ENCODE data around the gene WDR70. TPM values are rescaled to one million over a fixed set of nuclear protein-coding genes. Genes with fewer than 3 reads are reported as not detected.

The WDR70 gene
- total and polyA plus RNA-seq, 2 of the 8 experiments (the other 6 are each of a cell fraction or from before 2014, with no cell fraction given), result 10.6 to 37.4 TPM

DNA sequence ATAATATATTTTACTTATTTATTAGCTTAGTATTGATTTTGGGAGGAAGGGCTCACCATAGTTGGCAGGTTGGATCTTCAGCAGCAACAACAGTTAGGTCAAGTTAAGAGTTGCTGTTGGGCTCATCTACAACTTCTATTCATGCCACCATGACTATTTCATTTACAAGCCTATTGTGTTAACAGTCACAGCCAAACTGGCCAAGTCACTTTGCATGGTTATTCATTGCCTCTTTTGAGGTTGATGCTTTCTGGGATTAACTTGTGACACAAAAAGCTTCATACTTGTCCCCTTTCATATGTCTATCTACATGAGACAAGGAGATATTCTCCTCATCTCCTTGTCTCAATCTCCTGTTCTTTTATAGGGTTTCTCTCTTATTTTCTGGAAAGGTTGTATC is 98.3 kb downstream of the WDR70 start:
- no peak overlapping the region for H3K27ac ChIP-seq (ENCODE audit: low read depth, low read length)
- CTCF ChIA-PET (ENCODE audit: partially characterized antibody), result no interaction called here
- no peak for FAIRE-seq

More for the DNA sequence above, 98.3 kb downstream of the WDR70 start:
- Histone ChIP-seq H4K5ac (ENCODE audit: insufficient read length, low read depth, low read length) (no peak overlapping the region), H4K91ac (replicated peaks; ENCODE audit: insufficient read length, low read length) (no peak overlapping the region), H3K23me2 (ENCODE audit: low read depth, low read length) (no peaks in the 10 kb centered on the region), H3K4me2 (ENCODE audit: insufficient read depth in 1 of 2, low read depth in 2 of 2, low read length in 2 of 2) (no peak overlapping the region), H3K56ac (replicated peaks; ENCODE audit: insufficient read length, low read depth, low read length) (no peak overlapping the region), H3K4ac (replicated peaks; ENCODE audit: insufficient read length, low read depth, low read length) (no peak overlapping the region), H2BK5ac (ENCODE audit: low read depth, low read length) (no peak overlapping the region), H3K4me1 (replicated peaks in 1 of 4; ENCODE audit: control insufficient read depth in 3 of 4, insufficient read depth in 4 of 4, low read length in 3 of 4) (no peaks in the 10 kb centered on the region), H2AK5ac (ENCODE audit: low read depth, low read length) (no peak overlapping the region), H3K14ac (ENCODE audit: insufficient read length) (no peak overlapping the region), H2BK15ac (ENCODE audit: low read length) (no peak overlapping the region), H2BK20ac (ENCODE audit: low read length) (no peak overlapping the region), H2AFZ (ENCODE audit: low read length) (no peak overlapping the region), H3K79me1 (ENCODE audit: low read depth, low read length) (no peaks in the 10 kb centered on the region), H4K8ac (ENCODE audit: extremely low read depth, insufficient read depth, low read length) (no peak overlapping the region), H3K27me3 (replicated peaks in 1 of 4; ENCODE audit: control insufficient read depth in 3 of 4, extremely low read depth in 1 of 4, insufficient read depth in 3 of 4, low read length in 3 of 4) (no peaks in the 10 kb centered on the region), H3K4me3 (ENCODE audit: extremely low read depth in 1 of 4, insufficient read depth in 2 of 4, low read depth in 3 of 4, low read length in 4 of 4) (no peak overlapping the region), H4K20me1 (replicated peaks in 1 of 2; ENCODE audit: control insufficient read depth in 1 of 2, insufficient read depth in 2 of 2, low read length in 2 of 2) (no peaks in the 10 kb centered on the region), H2BK120ac (replicated peaks; ENCODE audit: low read depth, low read length) (no peak overlapping the region), H2BK12ac (ENCODE audit: low read depth, low read length) (no peak overlapping the region), H3K9ac (replicated peaks in 1 of 4; ENCODE audit: extremely low read depth in 1 of 4, low read depth in 3 of 4, low read length in 3 of 4) (no peak overlapping the region), H3K23ac (ENCODE audit: insufficient read length) (no peak overlapping the region), H3K18ac (ENCODE audit: extremely low read depth, low read length) (no peak overlapping the region), H3K36me3 (ENCODE audit: control insufficient read depth in 2 of 4, insufficient read depth in 4 of 4, low read length in 3 of 4) (peaks cover 0 to 21% (median 9%) of the 10 kb centered on the region in 4 experiments; a peak in 4 of 8 replicates), H3K9me3 (ENCODE audit: insufficient read depth in 2 of 2, low read depth in 1 of 2, low read length in 1 of 2) (peaks cover 10% of the 10 kb centered on the region in 2 experiments; a peak in 3 of 4 replicates), H3K79me2 (ENCODE audit: control insufficient read depth in 1 of 2, insufficient read depth in 2 of 2, low read length in 2 of 2) (no peaks in the 10 kb centered on the region)
- POLR2A ChIA-PET (ENCODE audit: partially characterized antibody), result no interaction called here
- no peak for DNase-seq (ENCODE audit: low read depth in 1 of 2, low spot score in 2 of 2)
- TF ChIP-seq ASH2L (IDR thresholded peaks at IDR 0.05; ENCODE audit: low read length) (no peak), TAF1 (IDR thresholded peaks at IDR 0.05; ENCODE audit: low read depth, low read length) (no peak), HDAC2 (IDR thresholded peaks at IDR 0.05; ENCODE audit: borderline replicate concordance in 1 of 2, low read depth in 2 of 2, low read length in 2 of 2) (no peak), CHD2 (IDR thresholded peaks at IDR 0.05; ENCODE audit: low read length) (no peak), NRF1 (IDR thresholded peaks at IDR 0.05; ENCODE audit: low read depth, low read length) (no peak), KDM1A (IDR thresholded peaks at IDR 0.05; ENCODE audit: borderline replicate concordance, low read length) (no peak), SIN3A (conservative IDR thresholded peaks at IDR 0.05 in 1 of 2, IDR thresholded peaks at IDR 0.05 in 1 of 2; ENCODE audit: low read depth in 1 of 2, low read length in 2 of 2) (no peak), MAFK (IDR thresholded peaks at IDR 0.05; ENCODE audit: low read depth, low read length) (no peak), CBX5 (IDR thresholded peaks at IDR 0.05; ENCODE audit: low read depth, low read length) (no peak), TEAD4 (IDR thresholded peaks at IDR 0.05; ENCODE audit: low read depth, low read length) (no peak), RXRA (IDR thresholded peaks at IDR 0.05; ENCODE audit: insufficient read depth, low read depth, low read length) (no peak), TBP (IDR thresholded peaks at IDR 0.05; ENCODE audit: low read depth, low read length) (no peak), PHF8 (conservative IDR thresholded peaks at IDR 0.05; ENCODE audit: low read depth, low read length) (no peak), RAD21 (IDR thresholded peaks at IDR 0.05 in 1 of 2, conservative IDR thresholded peaks at IDR 0.05 in 1 of 2; ENCODE audit: low read depth in 2 of 2, low read length in 2 of 2) (no peak)
